Panc1 (cell line): Measurements from ENCODE around the gene B4GAT1.

Experiments
- CTCF ChIP-seq: fragments of 450-650 bp; IDR thresholded peaks from 2 replicates; pipeline ENCODE4 v1.5.1; 2017; ENCODE audit warnings: mild to moderate bottlenecking
- POLR2AphosphoS5 ChIP-seq: IDR thresholded peaks from 2 replicates; pipeline ENCODE4 v1.6.1; 2012; ENCODE audit warnings: mild to moderate bottlenecking, low read depth, low read length, moderate library complexity
- REST ChIP-seq, 2 experiments: IDR thresholded peaks; 2 replicates each; pipeline ENCODE4 v1.6.1; 2011 to 2012; ENCODE audit warnings: low read depth in 2 of 2, control low read depth in 1 of 2, low read length in 1 of 2, mild to moderate bottlenecking in 1 of 2, moderate library complexity in 1 of 2; ENCODE audit not compliant: insufficient read depth in 1 of 2

DNA sequence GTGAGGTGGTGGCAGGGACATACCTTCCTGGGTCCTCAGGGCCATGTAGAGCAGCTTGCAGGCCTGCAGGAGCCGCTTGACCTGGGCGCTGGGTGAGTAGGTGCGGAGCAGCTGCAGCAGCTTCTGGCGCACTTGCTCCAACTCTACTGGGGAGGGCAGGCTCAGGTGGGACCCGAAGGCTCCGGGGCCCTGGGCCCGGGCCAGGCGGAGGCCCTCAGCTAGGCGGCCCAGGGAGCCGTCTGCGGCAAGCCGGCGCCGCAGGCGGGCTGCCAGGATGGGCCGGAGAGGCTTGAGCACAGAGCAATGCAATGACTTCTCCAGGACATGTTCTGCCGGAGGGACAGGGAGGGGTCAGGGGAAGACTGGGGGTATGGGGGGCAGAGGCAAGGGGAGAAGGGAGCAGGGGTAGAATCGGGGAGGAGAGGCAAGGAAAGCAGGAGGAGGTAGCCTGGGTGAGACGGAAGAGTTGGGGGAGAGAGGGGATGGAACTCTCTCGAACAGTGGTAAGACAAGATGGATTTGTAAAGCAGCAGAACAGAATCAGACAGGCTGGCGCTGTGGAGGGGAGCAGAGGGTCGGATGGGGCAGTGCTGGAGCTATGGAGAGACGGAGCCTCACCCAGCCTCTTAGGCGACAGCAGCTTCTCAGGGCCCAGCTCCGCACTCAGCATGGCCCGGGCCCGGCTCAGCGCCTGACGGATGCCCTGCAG, 13.4 kb downstream of the B4GAT1 start:
- TF ChIP-seq POLR2AphosphoS5 (no peak), CTCF (no peak), REST (IDR thresholded peaks at IDR 0.05; ENCODE audit: insufficient read depth in 1 of 2, low read depth in 2 of 2, low read length in 1 of 2) (no peak)
